Ectodermal cell (in vitro differentiated cells): ENCODE measurements around the gene CFAP92. TPM values are rescaled to one million over a fixed set of nuclear protein-coding genes. Genes with fewer than 3 reads are reported as not detected.

Experiments used
- H3K27ac ChIP-seq: 2 replicates; pipeline ENCODE4 v1.7.0; 2013; ENCODE audit warnings: mild to moderate bottlenecking, low read depth, low read length; ENCODE audit not compliant: insufficient read depth, poor library complexity, severe bottlenecking
- H3K27me3 ChIP-seq: 2 replicates; pipeline ENCODE4 v1.7.0; 2013; ENCODE audit warnings: mild to moderate bottlenecking, low read length; ENCODE audit not compliant: insufficient read depth, control insufficient read depth, poor library complexity, severe bottlenecking
- H3K36me3 ChIP-seq: one replicate; pipeline ENCODE4 v1.7.0; 2013; ENCODE audit warnings: low read length; ENCODE audit not compliant: control insufficient read depth, insufficient read depth
- H3K4me1 ChIP-seq: one replicate; pipeline ENCODE4 v1.7.0; 2013; ENCODE audit warnings: low read length; ENCODE audit not compliant: control insufficient read depth, insufficient read depth
- H3K4me3 ChIP-seq: 2 replicates; pipeline ENCODE4 v1.7.0; 2013; ENCODE audit warnings: low read depth, low read length, control low read depth; ENCODE audit not compliant: insufficient read depth
- H3K9me3 ChIP-seq: 2 replicates; pipeline ENCODE4 v1.7.0; 2013; ENCODE audit warnings: mild to moderate bottlenecking, low read length, moderate library complexity; ENCODE audit not compliant: control insufficient read depth
- WGBS, 2 experiments: methylation state at CpG; one replicate each; pipeline ENCODE4 v1.1.7; 2013; ENCODE audit warnings: missing lambda C conversion rate in 2 of 2; 5-methylcytosine and 5-hydroxymethylcytosine counted together
- polyA plus RNA-seq, 4 experiments: library from polyadenylated mRNA; stranded (reverse); fragments of 50-300 nt; gene quantifications; one replicate each; pipeline ENCODE4 v1.2.3, GENCODE V29; 2013

Gene CFAP92
- polyA plus RNA-seq (2013, experiment 1 of 4), result 8.3 TPM
- 6.3 TPM for polyA plus RNA-seq (2013, experiment 2 of 4)
- polyA plus RNA-seq (2013, experiment 3 of 4), result 6.1 TPM
- polyA plus RNA-seq (2013, experiment 4 of 4), result 11.0 TPM

- peaks cover 13% of the 10 kb centered on the region for H3K27me3 ChIP-seq
- peaks cover 41% of the 10 kb centered on the region for H3K4me1 ChIP-seq
- H3K27ac ChIP-seq, result no peak within 1 kb of the TSS
- H3K4me3 ChIP-seq, result peak within 1 kb of the TSS; percentile 52
- no peaks in the 10 kb centered on the region for H3K36me3 ChIP-seq
- 3% methylated on average over 57 of the region's 57 CpGs for WGBS, 2 experiments
- no peaks in the 10 kb centered on the region for H3K9me3 ChIP-seq
These were observed at the start of gene CFAP92 for GRCh38 chr3:128993461-128994172. TSS of gene CFAP92 (minus strand) at chr3:128994076. CDS start at chr3:128993304, 772 bp downstream.

- H3K27me3 ChIP-seq, result no peaks in the 10 kb centered on the region
- H3K36me3 ChIP-seq, result no peaks in the 10 kb centered on the region
- no peak overlapping the region for H3K27ac ChIP-seq
- WGBS, 2 experiments, result 87 to 89% methylated on average over 15 of the region's 15 CpGs
- peaks cover 6% of the 10 kb centered on the region for H3K4me1 ChIP-seq
- no peaks in the 10 kb centered on the region for H3K9me3 ChIP-seq
- H3K4me3 ChIP-seq, result no peak overlapping the region
These were observed 46.9 kb upstream of the CFAP92 start for GRCh38 chr3:129040579-129041300.

GRCh38 chr3:129040039-129040336 is 46.1 kb upstream of the CFAP92 start:
- no peak overlapping the region for H3K27ac ChIP-seq
- H3K4me3 ChIP-seq, result no peak overlapping the region
- no peaks in the 10 kb centered on the region for H3K9me3 ChIP-seq
- H3K27me3 ChIP-seq, result no peaks in the 10 kb centered on the region
- H3K36me3 ChIP-seq, result no peaks in the 10 kb centered on the region
- peaks cover 6% of the 10 kb centered on the region for H3K4me1 ChIP-seq
- WGBS, 2 experiments, result 89 to 92% methylated on average over 3 of the region's 3 CpGs

- 89 to 91% methylated on average over 14 of the region's 14 CpGs for WGBS, 2 experiments
- Histone ChIP-seq H3K27me3 (no peaks in the 10 kb centered on the region), H3K36me3 (no peaks in the 10 kb centered on the region), H3K27ac (no peak overlapping the region), H3K9me3 (no peaks in the 10 kb centered on the region), H3K4me3 (no peak overlapping the region), H3K4me1 (peaks cover 6% of the 10 kb centered on the region)
These were observed 45.6 kb upstream of the CFAP92 start for GRCh38 chr3:129039271-129040038.

- 86 to 87% methylated on average over 10 of the region's 10 CpGs for WGBS, 2 experiments
These were observed 44.4 kb upstream of the CFAP92 start for GRCh38 chr3:129038121-129038855.

GRCh38 chr3:129037093-129037419 is 43.2 kb upstream of the CFAP92 start:
- H3K4me3 ChIP-seq, result no peak overlapping the region
- H3K36me3 ChIP-seq, result no peaks in the 10 kb centered on the region
- WGBS, 2 experiments, result 49 to 51% methylated on average over 2 of the region's 2 CpGs
- no peaks in the 10 kb centered on the region for H3K27me3 ChIP-seq
- peaks cover 6% of the 10 kb centered on the region for H3K4me1 ChIP-seq
- no peaks in the 10 kb centered on the region for H3K9me3 ChIP-seq
- H3K27ac ChIP-seq, result no peak overlapping the region

More at GRCh38 chr3:129038121-129038855, 44.4 kb upstream of the CFAP92 start:
- no peak overlapping the region for H3K27ac ChIP-seq
- H3K4me3 ChIP-seq, result no peak overlapping the region
- no peaks in the 10 kb centered on the region for H3K27me3 ChIP-seq
- H3K4me1 ChIP-seq, result peaks cover 6% of the 10 kb centered on the region
- H3K36me3 ChIP-seq, result no peaks in the 10 kb centered on the region
- no peaks in the 10 kb centered on the region for H3K9me3 ChIP-seq

- WGBS, 2 experiments, result 86 to 91% methylated on average over 10 of the region's 10 CpGs
- no peaks in the 10 kb centered on the region for H3K36me3 ChIP-seq
These were observed 42.6 kb upstream of the CFAP92 start for GRCh38 chr3:129036222-129037092.

GRCh38 chr3:129035360-129036221 is 41.7 kb upstream of the CFAP92 start:
- Histone ChIP-seq H3K4me3 (no peak overlapping the region), H3K27ac (no peak overlapping the region), H3K27me3 (no peaks in the 10 kb centered on the region), H3K4me1 (peaks cover 6% of the 10 kb centered on the region), H3K9me3 (no peaks in the 10 kb centered on the region), H3K36me3 (no peaks in the 10 kb centered on the region)
- WGBS, 2 experiments, result 92 to 94% methylated on average over 11 of the region's 11 CpGs

More at GRCh38 chr3:129036222-129037092, 42.6 kb upstream of the CFAP92 start:
- no peaks in the 10 kb centered on the region for H3K9me3 ChIP-seq
- no peaks in the 10 kb centered on the region for H3K27me3 ChIP-seq
- H3K4me3 ChIP-seq, result no peak overlapping the region
- no peak overlapping the region for H3K27ac ChIP-seq
- peaks cover 6% of the 10 kb centered on the region for H3K4me1 ChIP-seq
